ENCODE data around the gene CDH24.

Gene CDH24

GRCh38 chr14:23043145-23043544, 14.2 kb downstream of the CDH24 start:
- no peak for DNase-seq

- DNase-seq = no peak
These were observed 15.0 kb downstream of the CDH24 start, which contains the start of gene PSMB11 for GRCh38 chr14:23042162-23042965. Gene PSMB11 (plus strand): TSS chr14:23042212. CDS start chr14:23042226, 14 bp downstream.

- DNase-seq = no peak
These were observed 15.6 kb downstream of the CDH24 start for GRCh38 chr14:23041729-23042128.

- no peak for DNase-seq
These were observed 17.2 kb downstream of the CDH24 start for GRCh38 chr14:23040100-23040499.

- no peak for DNase-seq
These were observed 21.8 kb downstream of the CDH24 start for GRCh38 chr14:23035303-23036144.

- no peak for DNase-seq
These were observed 22.6 kb downstream of the CDH24 start, which contains the start of gene PSMB5 for GRCh38 chr14:23034498-23035302. Gene PSMB5 (minus strand): TSS chr14:23034900. CDS start chr14:23034881, 19 bp downstream.

GRCh38 chr14:23033801-23034497, 23.4 kb downstream of the CDH24 start:
- DNase-seq = no peak

GRCh38 chr14:23033251-23033727, 24.0 kb downstream of the CDH24 start:
- DNase-seq = no peak

- no peak for DNase-seq
These were observed 26.4 kb downstream of the CDH24 start for GRCh38 chr14:23030936-23031335.

- DNase-seq = no peak
These were observed 28.5 kb downstream of the CDH24 start for GRCh38 chr14:23028799-23029198.

- DNase-seq = no peak
These were observed 32.0 kb downstream of the CDH24 start for GRCh38 chr14:23025151-23025814.

GRCh38 chr14:23024612-23025075, 32.7 kb downstream of the CDH24 start:
- no peak for DNase-seq

- no peak for DNase-seq
These were observed 33.5 kb downstream of the CDH24 start for GRCh38 chr14:23023795-23024152.

GRCh38 chr14:23023022-23023794, 34.1 kb downstream of the CDH24 start:
- DNase-seq = no peak

- DNase-seq = no peak
These were observed 35.4 kb downstream of the CDH24 start for GRCh38 chr14:23021889-23022442.

GRCh38 chr14:23021434-23021833, 35.9 kb downstream of the CDH24 start:
- no peak for DNase-seq

- DNase-seq = no peak
These were observed 36.9 kb downstream of the CDH24 start for GRCh38 chr14:23020143-23021128.

GRCh38 chr14:23018107-23018506, 39.2 kb downstream of the CDH24 start:
- no peak for DNase-seq

GRCh38 chr14:23017091-23017490, 40.2 kb downstream of the CDH24 start:
- DNase-seq = no peak
